DMS79 treated with DMSO at 0.1 percent for 48 hours (cell line): Measurements from ENCODE around the gene CAP2.
"Not testable (repeated sequence)": the region's sequence is repeated elsewhere in the genome, so short reads cannot be mapped to it uniquely, and the experiment has no call there.

Source experiments
- DNase-seq: peaks from one replicate; lab custom pipeline; 2025; lab: John Stamatoyannopoulos, UW

Gene CAP2

DNA sequence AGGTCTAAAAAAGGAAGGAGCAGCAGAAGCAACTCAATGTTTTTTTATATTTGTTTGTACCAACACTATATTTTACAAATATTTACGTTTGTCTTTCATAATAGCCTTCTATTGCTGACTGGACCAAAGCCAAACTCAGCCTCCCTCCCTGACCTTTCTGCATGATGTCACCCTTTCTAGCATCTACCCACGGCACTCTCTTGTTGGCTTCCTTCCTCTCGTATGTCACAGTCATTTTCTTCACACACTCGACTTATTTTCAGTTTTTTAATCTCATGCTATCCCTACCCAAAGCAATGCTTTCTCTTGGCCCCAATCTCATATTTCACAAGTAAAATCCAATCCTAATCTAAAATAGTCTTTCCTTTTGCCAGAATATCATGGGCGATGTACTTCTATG, 190.4 kb downstream of the CAP2 start:
- no peak for DNase-seq

DNA sequence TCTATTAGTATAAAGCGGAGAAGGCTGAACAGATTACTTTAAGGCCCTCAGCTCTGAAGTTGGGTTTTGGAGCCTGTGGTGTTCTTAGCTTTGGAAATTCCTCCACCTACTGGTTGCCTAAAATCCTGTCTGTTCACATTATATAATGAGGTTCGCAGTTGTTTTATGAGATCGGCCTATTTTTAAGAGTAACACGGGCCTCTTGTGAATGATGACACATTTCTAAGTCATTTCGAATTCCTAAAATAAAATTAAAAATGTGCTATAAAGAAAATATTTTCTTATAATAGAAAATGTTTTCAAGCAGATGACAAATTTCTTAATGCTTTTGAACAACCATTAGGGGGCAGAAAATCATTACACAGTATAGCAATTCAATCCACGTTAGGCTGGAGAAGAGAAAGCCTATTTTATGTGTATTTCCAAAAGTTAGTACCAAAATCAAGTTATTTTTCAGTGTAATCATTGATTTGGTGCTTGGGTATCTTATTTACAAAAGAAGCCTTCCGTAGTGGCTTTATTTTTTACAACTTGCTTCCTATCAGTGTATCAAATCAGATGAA, 190.9 kb downstream of the CAP2 start:
- DNase-seq, result peak; percentile 60

DNA sequence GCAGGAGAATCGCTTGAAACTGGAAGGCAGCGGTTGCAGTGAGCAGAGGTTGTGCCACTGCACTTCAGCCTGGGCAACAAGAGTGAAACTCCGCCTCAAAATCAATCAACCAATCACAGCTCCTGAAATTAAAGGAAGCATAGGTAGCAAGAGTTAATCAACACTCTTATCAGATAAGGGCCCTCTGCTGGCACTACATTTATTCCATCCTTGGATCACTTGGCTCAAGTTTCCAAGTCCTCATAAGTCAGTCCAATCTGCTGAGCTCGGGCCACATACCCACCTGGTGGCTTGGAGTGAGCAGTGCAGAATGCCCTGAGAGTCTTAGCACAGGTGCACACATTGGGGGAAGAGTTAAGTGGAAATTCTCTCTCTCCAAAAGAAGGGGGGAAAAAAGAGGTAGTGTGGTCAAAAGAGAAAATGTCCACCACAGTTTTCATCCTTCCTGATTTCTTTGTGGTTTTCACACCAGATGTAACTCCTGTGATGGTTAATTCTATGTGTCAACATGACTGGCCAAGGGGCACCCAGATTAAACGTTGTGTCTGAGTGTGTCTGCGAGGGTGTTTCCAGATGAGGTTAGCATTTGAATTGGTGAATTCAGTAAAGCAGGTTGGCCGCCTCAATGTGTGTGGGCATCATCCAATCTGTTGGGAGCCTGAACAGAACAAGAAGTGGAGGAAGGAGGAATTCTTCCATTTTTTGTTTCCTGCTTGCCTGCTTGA, 192.5 kb downstream of the CAP2 start:
- no peak for DNase-seq

DNA sequence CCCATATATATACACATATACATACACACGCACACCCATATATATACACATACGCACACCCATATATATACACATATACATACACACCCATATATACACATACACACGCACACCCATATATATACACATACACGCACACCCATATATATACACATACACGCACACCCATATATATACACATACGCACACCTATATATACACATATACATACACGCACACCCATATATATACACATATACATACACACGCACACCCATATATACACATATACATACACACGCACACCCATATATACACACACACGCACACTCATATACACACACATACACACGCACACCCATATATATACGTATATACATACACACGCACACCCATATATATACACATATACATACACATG, 193.2 kb downstream of the CAP2 start:
- not testable (repeated sequence) for DNase-seq

DNA sequence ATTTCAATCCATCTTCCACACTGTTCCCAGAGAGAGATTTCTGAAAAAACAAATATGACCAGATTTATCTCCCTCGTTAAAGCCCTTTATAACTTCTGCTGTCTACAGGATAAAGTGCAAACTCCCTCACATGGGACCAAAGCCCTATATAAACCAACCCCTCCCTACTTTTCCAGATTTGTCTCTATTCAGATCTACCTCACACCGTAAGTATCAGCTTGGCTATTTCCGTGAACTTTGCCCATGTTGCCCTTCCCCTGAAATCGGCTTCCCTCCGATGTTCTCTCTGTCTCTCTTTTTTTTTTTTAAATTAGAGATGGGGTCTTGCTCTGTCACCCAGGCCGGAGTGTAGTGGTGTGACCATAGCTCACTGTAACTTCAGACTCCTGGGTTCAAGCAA, 194.6 kb downstream of the CAP2 start:
- no peak for DNase-seq

DNA sequence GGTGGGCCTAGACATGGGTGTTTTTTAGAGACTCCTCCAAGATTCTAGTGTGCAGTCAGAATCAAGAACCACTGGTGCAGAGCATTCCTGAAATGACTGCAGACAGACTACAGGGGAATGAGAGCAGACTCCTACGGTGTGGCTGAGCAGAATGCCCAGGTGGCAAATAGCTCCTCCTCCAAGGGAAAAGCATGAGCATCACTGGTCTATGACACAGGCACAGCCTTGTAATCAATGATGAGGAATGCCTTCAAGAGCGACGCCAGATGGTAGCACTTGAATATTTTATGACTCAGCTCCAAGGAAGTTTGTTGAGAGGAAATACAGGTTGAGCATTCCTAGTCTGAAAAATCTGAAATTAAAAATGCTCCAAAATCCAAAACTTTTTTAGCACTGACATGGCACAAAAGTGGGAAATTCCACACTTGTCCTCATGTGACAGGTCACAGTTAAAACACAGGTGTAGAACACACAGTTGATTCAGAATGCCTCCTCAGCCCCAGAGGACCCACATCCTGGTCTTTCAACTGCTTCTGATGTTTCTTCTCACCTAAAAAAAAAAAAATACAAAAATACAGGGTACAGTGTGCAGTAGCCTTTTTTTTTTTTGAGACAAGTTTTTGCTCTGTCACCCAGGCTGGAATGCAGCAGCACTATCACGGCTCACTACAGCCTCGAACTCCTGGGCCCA, 196.2 kb downstream of the CAP2 start:
- DNase-seq, result peak; percentile 56

DNA sequence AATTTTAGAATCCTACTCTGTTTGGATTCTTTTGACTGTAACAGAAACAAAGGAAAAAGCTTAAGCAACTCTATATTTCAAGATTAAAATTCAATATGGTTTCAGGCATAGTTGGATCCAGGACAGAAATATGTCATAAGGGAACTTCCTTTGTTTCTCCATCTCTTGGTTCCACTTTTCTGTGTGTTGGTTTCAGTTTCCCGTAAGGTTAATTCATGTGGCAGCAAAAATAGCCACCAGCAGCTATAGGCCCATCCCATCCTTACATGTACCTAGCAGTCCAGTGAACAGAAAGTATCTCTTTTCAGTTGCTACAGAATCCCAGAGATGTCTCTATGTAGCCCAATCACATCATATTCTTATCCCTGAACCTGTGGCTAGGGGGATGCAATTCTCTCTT, 197.9 kb downstream of the CAP2 start:
- DNase-seq, result no peak

DNA sequence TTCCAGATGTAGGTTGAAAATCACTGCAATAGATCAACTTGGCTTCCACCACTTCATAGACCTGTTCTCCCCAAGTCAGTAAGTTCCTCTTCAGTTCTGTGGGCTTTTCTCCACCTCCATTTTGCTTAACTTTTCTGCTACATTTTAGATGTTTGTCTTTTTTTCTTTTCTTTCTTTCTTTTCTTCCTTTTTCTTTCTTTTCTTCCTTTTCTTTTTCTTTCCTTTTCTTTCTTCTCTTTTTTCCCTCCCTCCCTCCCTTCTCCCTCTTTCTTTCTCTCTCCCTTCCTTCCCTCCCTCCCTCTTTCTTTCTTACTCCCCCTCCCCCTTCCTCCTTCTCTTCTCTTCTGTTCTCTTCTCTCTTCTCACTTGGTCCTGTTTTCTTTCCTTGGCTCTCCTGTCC, 199.9 kb downstream of the CAP2 start:
- DNase-seq, result no peak

DNA sequence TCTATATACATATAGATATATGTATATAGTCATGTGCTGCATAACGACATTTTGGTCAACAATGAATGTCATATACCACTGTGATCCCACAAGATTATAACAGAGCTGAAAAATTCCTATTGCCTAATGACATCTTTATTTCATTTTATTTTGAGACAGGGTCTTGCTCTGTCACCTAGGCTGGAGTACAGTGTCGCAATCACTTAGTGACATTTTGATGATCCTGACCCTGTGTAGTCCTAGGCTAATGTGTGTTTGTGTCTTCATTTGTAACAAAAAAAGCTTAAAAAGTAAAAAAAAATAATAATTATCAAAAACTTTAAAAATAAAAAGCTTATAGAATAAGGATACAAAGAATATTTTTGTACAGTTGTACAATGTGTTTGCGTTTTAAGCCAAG, 202.7 kb downstream of the CAP2 start:
- DNase-seq, result no peak

DNA sequence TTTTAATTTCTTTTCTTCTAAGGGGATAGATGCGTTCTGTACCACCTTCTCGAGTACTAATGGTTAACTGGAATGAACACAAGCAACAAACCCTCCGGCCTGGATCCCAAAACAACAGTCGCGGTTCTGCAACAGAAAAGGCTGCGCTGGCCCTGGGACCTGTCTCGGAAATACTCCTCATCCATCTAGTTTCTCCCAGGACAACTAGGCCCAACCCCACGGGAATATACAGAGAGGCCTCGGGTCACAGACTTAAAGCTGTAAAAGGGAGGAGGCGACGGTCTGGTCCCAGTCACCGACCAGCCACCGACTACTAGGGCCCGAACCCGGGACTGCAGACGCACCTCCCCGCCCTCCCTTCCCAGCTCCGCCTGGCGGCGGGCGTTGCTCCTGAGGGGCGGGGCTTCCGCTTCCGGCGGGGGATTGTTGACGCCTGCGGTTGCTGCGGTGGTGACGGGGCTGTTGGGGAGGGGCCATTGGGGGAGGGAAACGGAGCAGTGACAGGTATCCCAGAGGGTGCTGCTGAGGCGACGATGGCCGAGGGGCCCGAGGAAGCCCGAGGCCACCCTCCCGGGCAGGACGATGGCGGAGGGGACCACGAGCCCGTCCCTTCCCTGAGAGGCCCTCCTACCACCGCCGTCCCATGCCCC, 206.6 kb downstream of the CAP2 start, which contains the start of gene FAM8A1:
FAM8A1 (plus strand) TSS at position 426 of the 650 bp plus-strand sequence; CDS start at position 534, 108 bp downstream.
- DNase-seq, result peak; percentile 73

DNA sequence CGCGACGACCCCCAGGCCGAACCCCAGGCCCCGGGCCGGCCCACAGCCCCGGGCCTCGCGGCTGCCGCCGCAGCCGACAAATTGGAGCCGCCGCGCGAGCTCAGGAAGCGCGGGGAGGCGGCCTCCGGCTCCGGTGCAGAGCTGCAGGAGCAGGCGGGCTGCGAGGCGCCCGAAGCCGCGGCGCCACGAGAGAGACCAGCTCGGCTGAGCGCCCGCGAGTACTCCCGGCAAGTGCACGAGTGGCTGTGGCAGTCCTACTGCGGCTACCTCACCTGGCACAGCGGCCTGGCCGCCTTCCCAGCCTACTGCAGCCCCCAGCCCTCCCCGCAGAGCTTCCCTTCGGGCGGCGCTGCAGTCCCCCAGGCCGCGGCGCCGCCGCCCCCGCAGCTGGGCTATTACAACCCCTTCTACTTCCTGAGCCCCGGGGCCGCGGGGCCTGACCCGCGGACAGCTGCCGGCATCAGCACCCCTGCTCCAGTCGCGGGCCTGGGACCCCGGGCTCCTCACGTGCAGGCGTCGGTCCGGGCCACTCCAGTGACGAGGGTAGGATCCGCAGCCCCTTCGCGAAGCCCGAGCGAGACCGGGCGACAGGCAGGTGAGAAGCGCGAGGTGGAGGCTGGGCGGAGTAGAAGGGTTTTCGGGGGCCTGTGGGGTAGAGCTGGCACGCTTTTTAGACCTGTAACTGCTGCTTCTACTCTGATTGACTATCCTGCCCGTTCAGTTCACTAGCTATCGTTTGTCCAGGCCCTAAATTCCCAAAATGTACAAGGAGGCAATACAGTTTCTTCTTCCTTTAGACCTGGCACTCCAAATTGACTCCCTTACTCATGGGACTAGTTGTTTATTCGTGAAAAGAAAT, 207.4 kb downstream of the CAP2 start:
- peak; percentile 14 for DNase-seq

DNA sequence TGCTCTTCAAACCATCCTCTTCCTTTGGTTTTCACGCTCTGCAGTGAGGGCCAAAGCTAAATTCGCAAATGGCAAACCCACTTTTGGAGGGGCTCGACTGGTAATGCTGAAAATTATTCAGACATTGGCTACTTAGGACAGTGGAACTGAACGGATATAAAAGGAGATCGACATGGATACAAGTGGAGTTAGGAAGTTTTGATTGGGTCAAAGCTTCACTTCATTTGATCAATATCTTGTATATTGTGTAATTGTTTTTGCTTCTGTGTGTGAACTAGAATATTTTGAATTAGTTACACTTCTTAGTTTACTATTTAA, 207.9 kb downstream of the CAP2 start:
- peak; percentile 14 for DNase-seq

DNA sequence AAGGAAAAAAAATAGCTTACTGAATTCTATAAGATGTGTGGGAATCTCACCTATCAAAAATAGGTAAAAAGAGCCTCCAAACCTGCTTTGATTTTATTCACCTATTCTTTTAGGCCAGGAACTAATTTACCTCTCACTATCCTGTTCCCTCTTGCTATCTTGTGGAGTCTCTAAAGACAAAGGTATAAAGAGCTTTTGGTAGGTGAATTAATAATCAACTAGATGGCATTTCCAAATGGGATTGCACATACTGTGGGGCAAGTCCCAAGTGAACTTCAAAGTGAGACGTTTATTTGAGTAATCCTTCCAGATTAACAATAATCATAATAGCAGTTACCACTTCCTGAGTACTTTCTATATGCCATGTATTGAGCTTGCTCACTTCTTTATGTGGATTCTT, 209.5 kb downstream of the CAP2 start:
- DNase-seq, result no peak

DNA sequence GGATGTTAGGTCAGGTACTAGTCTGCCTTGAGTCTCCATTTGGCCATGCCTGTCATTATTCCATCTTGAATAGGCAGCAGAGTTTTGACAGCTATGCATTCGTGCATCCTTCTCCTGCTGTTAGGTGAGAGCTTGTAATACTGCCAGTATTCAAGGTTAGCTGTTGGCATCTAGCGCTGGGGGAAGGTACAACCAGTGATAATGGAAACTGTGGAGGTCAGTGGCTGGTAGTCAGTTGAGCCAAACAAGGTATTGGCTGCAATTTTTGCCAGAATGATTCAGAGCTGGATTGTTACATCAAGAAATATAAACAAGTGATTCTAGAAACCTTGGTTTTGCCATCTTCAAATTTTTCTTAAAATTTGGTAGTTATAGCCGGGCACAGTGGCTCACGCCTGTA, 213.2 kb downstream of the CAP2 start:
- no peak for DNase-seq
